ENCODE measurements around the gene BMP5. TPM values are rescaled to one million over a fixed set of nuclear protein-coding genes. Genes with fewer than 3 reads are reported as not detected.

The BMP5 gene
- total and polyA plus RNA-seq, 2 of the 8 experiments (the other 6 are each of a cell fraction or from before 2014, with no cell fraction given): 0.02 TPM; not detected in 1

DNA sequence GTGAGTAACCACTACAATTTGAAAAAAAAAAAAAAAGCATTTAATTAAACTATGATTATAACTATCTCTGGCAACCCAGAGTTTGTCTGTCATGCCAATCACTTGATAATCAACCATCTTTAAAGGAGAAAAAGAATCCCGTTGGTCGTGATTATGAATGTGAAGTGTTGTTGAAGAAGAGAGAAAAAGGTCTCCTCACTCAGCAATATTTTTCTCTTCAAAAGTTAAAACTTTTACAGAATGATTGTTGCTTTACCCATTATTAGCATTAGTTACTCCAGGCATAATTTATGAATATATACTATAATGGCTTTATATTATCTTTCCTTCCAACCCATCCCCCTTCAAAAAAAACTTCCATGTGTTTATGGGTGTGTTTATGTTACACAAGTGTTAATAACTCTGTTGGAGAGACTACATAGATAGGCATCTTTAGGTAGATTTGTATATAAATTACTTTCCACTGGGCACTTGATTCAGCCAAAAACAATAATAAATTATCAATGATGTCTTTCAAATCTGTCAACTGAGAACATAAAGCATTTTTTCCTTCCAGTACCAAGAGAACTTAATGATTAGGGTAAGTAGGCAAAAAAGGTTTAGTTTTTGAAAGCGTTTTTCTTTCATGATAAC, 5.1 kb downstream of the BMP5 start:
- H3K23ac ChIP-seq (ENCODE audit: insufficient read length): no peak overlapping the region
- H3K27ac ChIP-seq (ENCODE audit: low read depth, low read length): no peak overlapping the region
- no peak overlapping the region for H4K5ac ChIP-seq (ENCODE audit: insufficient read length, low read depth, low read length)
- no peak overlapping the region for H2BK120ac ChIP-seq (replicated peaks; ENCODE audit: low read depth, low read length)
- POLR2A ChIA-PET (ENCODE audit: partially characterized antibody): no interaction called here
- no peaks in the 10 kb centered on the region for H3K23me2 ChIP-seq (ENCODE audit: low read depth, low read length)
- 93% methylated on average over 3 of the region's 3 CpGs; no CpG with 5 or more reads in 1 of the 2 experiments for WGBS, 2 experiments (ENCODE audit: extremely low coverage in 1 of 2, insufficient coverage in 1 of 2, insufficient read length in 1 of 2, insufficient replicate concordance in 2 of 2, low coverage in 1 of 2, low lambda C conversion rate in 2 of 2, missing lambda C conversion rate in 1 of 2)
- H3K18ac ChIP-seq (ENCODE audit: extremely low read depth, low read length): no peak overlapping the region
- H3K4me3 ChIP-seq (ENCODE audit: extremely low read depth in 1 of 4, insufficient read depth in 2 of 4, low read depth in 3 of 4, low read length in 4 of 4): no peak overlapping the region
- H3K4ac ChIP-seq (replicated peaks; ENCODE audit: insufficient read length, low read depth, low read length): no peak overlapping the region
- CTCF ChIA-PET (ENCODE audit: partially characterized antibody): no interaction called here
- H3K27me3 ChIP-seq (replicated peaks in 1 of 4; ENCODE audit: control insufficient read depth in 3 of 4, extremely low read depth in 1 of 4, insufficient read depth in 3 of 4, low read length in 3 of 4): no peaks in the 10 kb centered on the region
- no peak overlapping the region for H4K8ac ChIP-seq (ENCODE audit: extremely low read depth, insufficient read depth, low read length)
- H3K79me2 ChIP-seq (ENCODE audit: control insufficient read depth in 1 of 2, insufficient read depth in 2 of 2, low read length in 2 of 2): no peaks in the 10 kb centered on the region
- H3K14ac ChIP-seq (ENCODE audit: insufficient read length): no peak overlapping the region
- no peak overlapping the region for H3K9ac ChIP-seq (replicated peaks in 1 of 4; ENCODE audit: extremely low read depth in 1 of 4, low read depth in 3 of 4, low read length in 3 of 4)
- no peak overlapping the region for H2BK5ac ChIP-seq (ENCODE audit: low read depth, low read length)
- H3K4me2 ChIP-seq (ENCODE audit: insufficient read depth in 1 of 2, low read depth in 2 of 2, low read length in 2 of 2): no peak overlapping the region
- H3K36me3 ChIP-seq (ENCODE audit: control insufficient read depth in 2 of 4, insufficient read depth in 4 of 4, low read length in 3 of 4): no peaks in the 10 kb centered on the region
- H2BK12ac ChIP-seq (ENCODE audit: low read depth, low read length): no peak overlapping the region
- H3K56ac ChIP-seq (replicated peaks; ENCODE audit: insufficient read length, low read depth, low read length): no peak overlapping the region
- no peak overlapping the region for H4K91ac ChIP-seq (replicated peaks; ENCODE audit: insufficient read length, low read length)
- H3K9me3 ChIP-seq (ENCODE audit: insufficient read depth in 2 of 2, low read depth in 1 of 2, low read length in 1 of 2): no peaks in the 10 kb centered on the region
- H2AK5ac ChIP-seq (ENCODE audit: low read depth, low read length): no peak overlapping the region
- H3K4me1 ChIP-seq (replicated peaks in 1 of 4; ENCODE audit: control insufficient read depth in 3 of 4, insufficient read depth in 4 of 4, low read length in 3 of 4): no peaks in the 10 kb centered on the region; a peak in 2 of 7 replicates
- no peak overlapping the region for H2BK15ac ChIP-seq (ENCODE audit: low read length)
- H3K79me1 ChIP-seq (ENCODE audit: low read depth, low read length): no peaks in the 10 kb centered on the region
- H4K20me1 ChIP-seq (replicated peaks in 1 of 2; ENCODE audit: control insufficient read depth in 1 of 2, insufficient read depth in 2 of 2, low read length in 2 of 2): no peaks in the 10 kb centered on the region
- FAIRE-seq (no peak), DNase-seq (ENCODE audit: low read depth in 1 of 2, low spot score in 2 of 2) (no peak)
- no peak overlapping the region for H2BK20ac ChIP-seq (ENCODE audit: low read length)
- H2AFZ ChIP-seq (ENCODE audit: low read length): no peak overlapping the region
- TF ChIP-seq POLR2A (IDR thresholded peaks at IDR 0.05; ENCODE audit: control extremely low read depth in 1 of 2, low read depth in 2 of 2, low read length in 2 of 2) (no peak), KDM1A (IDR thresholded peaks at IDR 0.05; ENCODE audit: borderline replicate concordance, low read length) (no peak), CBX5 (IDR thresholded peaks at IDR 0.05; ENCODE audit: low read depth, low read length) (no peak), RFX5 (IDR thresholded peaks at IDR 0.05; ENCODE audit: borderline replicate concordance, low read depth, low read length) (no peak), CHD1 (IDR thresholded peaks at IDR 0.05; ENCODE audit: low read depth, low read length) (no peak), TBP (IDR thresholded peaks at IDR 0.05; ENCODE audit: low read depth, low read length) (no peak), BRCA1 (IDR thresholded peaks at IDR 0.05; ENCODE audit: low read depth, low read length) (no peak), TCF12 (IDR thresholded peaks at IDR 0.05; ENCODE audit: low read depth, low read length) (no peak), YY1 (IDR thresholded peaks at IDR 0.05; ENCODE audit: low read depth, low read length) (no peak), BACH1 (IDR thresholded peaks at IDR 0.05; ENCODE audit: low read length) (no peak), GTF2F1 (IDR thresholded peaks at IDR 0.05; ENCODE audit: borderline replicate concordance, low read depth, low read length) (no peak), SP4 (IDR thresholded peaks at IDR 0.05; ENCODE audit: low read length) (no peak), KDM5A (IDR thresholded peaks at IDR 0.05; ENCODE audit: low read length) (no peak), NANOG (IDR thresholded peaks at IDR 0.05; ENCODE audit: insufficient read depth, low read depth, low read length, poor library complexity, severe bottlenecking) (no peak)
- TF ChIP-seq, protein P1, sequence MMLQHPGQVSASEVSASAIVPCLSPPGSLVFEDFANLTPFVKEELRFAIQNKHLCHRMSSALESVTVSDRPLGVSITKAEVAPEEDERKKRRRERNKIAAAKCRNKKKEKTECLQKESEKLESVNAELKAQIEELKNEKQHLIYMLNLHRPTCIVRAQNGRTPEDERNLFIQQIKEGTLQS (IDR thresholded peaks at IDR 0.05; ENCODE audit: insufficient read depth, low read depth, low read length): no peak
